Activated naive CD8-positive, alpha-beta T cell treated with anti-CD3 and anti-CD28 coated beads, Interleukin-2, amount 10 ng/mL, durations not matched to agents 7 days and 5 days (primary cell): ENCODE data around the gene AMY1C. TPM values are rescaled to one million over a fixed set of nuclear protein-coding genes. Genes with fewer than 3 reads are reported as not detected.

Experiments
- ATAC-seq: fragments of 150-1000 bp; cut with Tn5 transposase; one replicate; pipeline ENCODE4 v1.10.0; 2021; ENCODE audit warnings: low read depth, moderate library complexity
- POLR2A ChIA-PET: fragments of 350-600 bp; sonication (Branson Sonifier 250); formaldehyde crosslinking; loops from one replicate; lab custom pipeline; 2021; ENCODE audit warnings: antibody characterized with exemption; lab: Charles Lee
- DNase-seq: peaks from one replicate; pipeline ENCODE4 v3.0.0; 2021
- H3K27ac Mint-ChIP-seq: one replicate; pipeline ENCODE4 v1.8.0; 2022; ENCODE audit warnings: mild to moderate bottlenecking, mixed read lengths
- H3K27me3 Mint-ChIP-seq: one replicate; pipeline ENCODE4 v1.8.0; 2022; ENCODE audit warnings: mild to moderate bottlenecking, moderate library complexity, mixed read lengths
- H3K36me3 Mint-ChIP-seq: one replicate; pipeline ENCODE4 v1.8.0; 2021; ENCODE audit warnings: mild to moderate bottlenecking, mixed read lengths
- H3K4me1 Mint-ChIP-seq: one replicate; pipeline ENCODE4 v1.8.0; 2021; ENCODE audit warnings: mixed read lengths
- H3K4me3 Mint-ChIP-seq: one replicate; pipeline ENCODE4 v1.8.0; 2022; ENCODE audit warnings: mild to moderate bottlenecking, moderate library complexity, mixed read lengths
- H3K9me3 Mint-ChIP-seq: one replicate; pipeline ENCODE4 v1.8.0; 2021; ENCODE audit warnings: mixed read lengths
- total RNA-seq, 2 experiments: library from RNA; stranded (reverse); gene quantifications; one replicate each; pipeline ENCODE4 v1.2.3, GENCODE V29; 2021

AMY1C gene
- total RNA-seq, 2 experiments from 2014 or later = not detected

- Mint-ChIP-seq H3K9me3 (no peaks in the 10 kb centered on the region), H3K36me3 (no peaks in the 10 kb centered on the region), H3K27ac (no peak overlapping the region), H3K4me3 (no peak overlapping the region), H3K27me3 (no peaks in the 10 kb centered on the region), H3K4me1 (no peaks in the 10 kb centered on the region)
- ATAC-seq (no peak), DNase-seq (no peak)
- POLR2A ChIA-PET = no interaction called here
Observed at GRCh38 chr1:103788377-103788776, 38.7 kb downstream of the AMY1C start.

- POLR2A ChIA-PET = no interaction called here
- Mint-ChIP-seq H3K9me3 (peaks cover 3% of the 10 kb centered on the region), H3K27ac (no peak overlapping the region), H3K27me3 (no peaks in the 10 kb centered on the region), H3K36me3 (no peaks in the 10 kb centered on the region), H3K4me1 (no peaks in the 10 kb centered on the region), H3K4me3 (no peak overlapping the region)
- ATAC-seq (no peak), DNase-seq (no peak)
Observed at GRCh38 chr1:103790172-103790571, 40.5 kb downstream of the AMY1C start.

Other genes with a start within 250 kb of the AMY1C start
- 10 to 100 TPM; 44.4 to 47.8 TPM for gene RNPC3, start 224.2 kb upstream of the AMY1C start, total RNA-seq
- gene AMY2B, start 178.3 kb upstream of the AMY1C start, total RNA-seq = 10 to 100 TPM; 23.3 to 23.5 TPM
- gene AMY2A, start 132.5 kb upstream of the AMY1C start, total RNA-seq = not detected
- not detected for gene AMY1A, start 94.1 kb upstream of the AMY1C start, total RNA-seq
- gene AMY1B, start 53.7 kb upstream of the AMY1C start, total RNA-seq = not detected